Measurements from ENCODE around the gene DNAH10.

Gene DNAH10

GRCh38 chr12:123761841-123762714 is at the start of gene DNAH10:
DNAH10 (plus strand) TSS chr12:123762301; CDS start chr12:123762337, 36 bp downstream.
- peak; percentile 76 for DNase-seq (ENCODE audit: low spot score)

- peak; percentile 13 for DNase-seq (ENCODE audit: low spot score)
These were observed 49.3 kb upstream of the DNAH10 start for GRCh38 chr12:123712780-123713319.

- DNase-seq (ENCODE audit: low spot score): no peak
These were observed 48.7 kb upstream of the DNAH10 start for GRCh38 chr12:123713398-123713797.

GRCh38 chr12:123713823-123714585 is 48.1 kb upstream of the DNAH10 start:
- DNase-seq (ENCODE audit: low spot score): peak; percentile 21

- no peak for DNase-seq (ENCODE audit: low spot score)
These were observed 46.9 kb upstream of the DNAH10 start for GRCh38 chr12:123715195-123715594.

- DNase-seq (ENCODE audit: low spot score): no peak
These were observed 44.8 kb upstream of the DNAH10 start for GRCh38 chr12:123717350-123717749.

GRCh38 chr12:123720141-123720814 is 41.8 kb upstream of the DNAH10 start:
- DNase-seq (ENCODE audit: low spot score): no peak

- no peak for DNase-seq (ENCODE audit: low spot score)
These were observed 40.9 kb upstream of the DNAH10 start for GRCh38 chr12:123721245-123721644.

- DNase-seq (ENCODE audit: low spot score): no peak
These were observed 39.1 kb upstream of the DNAH10 start for GRCh38 chr12:123723011-123723410.

- no peak for DNase-seq (ENCODE audit: low spot score)
These were observed 38.3 kb upstream of the DNAH10 start for GRCh38 chr12:123723765-123724164.

GRCh38 chr12:123726244-123726643 is 35.9 kb upstream of the DNAH10 start:
- no peak for DNase-seq (ENCODE audit: low spot score)

- DNase-seq (ENCODE audit: low spot score): no peak
These were observed 35.1 kb upstream of the DNAH10 start for GRCh38 chr12:123726962-123727361.

GRCh38 chr12:123727878-123728277 is 34.2 kb upstream of the DNAH10 start:
- DNase-seq (ENCODE audit: low spot score): no peak

- no peak for DNase-seq (ENCODE audit: low spot score)
These were observed 30.5 kb upstream of the DNAH10 start for GRCh38 chr12:123731596-123731995.

GRCh38 chr12:123732251-123732650 is 29.9 kb upstream of the DNAH10 start:
- no peak for DNase-seq (ENCODE audit: low spot score)

- no peak for DNase-seq (ENCODE audit: low spot score)
These were observed 28.9 kb upstream of the DNAH10 start for GRCh38 chr12:123733229-123733628.

- no peak for DNase-seq (ENCODE audit: low spot score)
These were observed 27.8 kb upstream of the DNAH10 start for GRCh38 chr12:123734268-123734667.

GRCh38 chr12:123741937-123742572 is 20.0 kb upstream of the DNAH10 start:
- no peak for DNase-seq (ENCODE audit: low spot score)

- DNase-seq (ENCODE audit: low spot score): no peak
These were observed 19.1 kb upstream of the DNAH10 start for GRCh38 chr12:123743002-123743401.

- no peak for DNase-seq (ENCODE audit: low spot score)
These were observed 17.3 kb upstream of the DNAH10 start for GRCh38 chr12:123744836-123745235.

- no peak for DNase-seq (ENCODE audit: low spot score)
These were observed 14.8 kb upstream of the DNAH10 start for GRCh38 chr12:123747309-123747708.

GRCh38 chr12:123748161-123748560 is 13.9 kb upstream of the DNAH10 start:
- DNase-seq (ENCODE audit: low spot score): no peak
